PFSK-1 (cell line): ENCODE data around the gene RBCK1.

Source experiments
- FOXP2 ChIP-seq: optimal IDR thresholded peaks from 2 replicates; pipeline ENCODE3; 2011; ENCODE audit warnings: borderline replicate concordance, control low read depth, inconsistent platforms; ENCODE audit not compliant: insufficient read depth; ENCODE audit errors: extremely low read length, extremely low read depth
- POLR2AphosphoS5 ChIP-seq: IDR thresholded peaks from 2 replicates; pipeline ENCODE4 v1.6.1; 2012; ENCODE audit warnings: low read depth, mild to moderate bottlenecking, control low read depth, low read length, moderate library complexity
- REST ChIP-seq, 2 experiments: IDR thresholded peaks; 2 replicates each; pipeline versions ENCODE4 v1.6.1 to v1.8.0; 2011 to 2012; ENCODE audit warnings: low read depth in 2 of 2, low read length in 2 of 2, control low read depth in 1 of 2, inconsistent platforms in 1 of 2, mild to moderate bottlenecking in 1 of 2, moderate library complexity in 1 of 2; ENCODE audit not compliant: insufficient read depth in 1 of 2
- SIN3A ChIP-seq: IDR thresholded peaks from 2 replicates; pipeline ENCODE4 v1.6.1; 2012; ENCODE audit warnings: mild to moderate bottlenecking, low read length, moderate library complexity, borderline replicate concordance; ENCODE audit not compliant: insufficient read depth
- TAF1 ChIP-seq: IDR thresholded peaks from 2 replicates; pipeline ENCODE4 v1.6.1; 2012; ENCODE audit warnings: low read length, control low read depth, borderline replicate concordance; ENCODE audit not compliant: insufficient read depth

The RBCK1 gene

DNA sequence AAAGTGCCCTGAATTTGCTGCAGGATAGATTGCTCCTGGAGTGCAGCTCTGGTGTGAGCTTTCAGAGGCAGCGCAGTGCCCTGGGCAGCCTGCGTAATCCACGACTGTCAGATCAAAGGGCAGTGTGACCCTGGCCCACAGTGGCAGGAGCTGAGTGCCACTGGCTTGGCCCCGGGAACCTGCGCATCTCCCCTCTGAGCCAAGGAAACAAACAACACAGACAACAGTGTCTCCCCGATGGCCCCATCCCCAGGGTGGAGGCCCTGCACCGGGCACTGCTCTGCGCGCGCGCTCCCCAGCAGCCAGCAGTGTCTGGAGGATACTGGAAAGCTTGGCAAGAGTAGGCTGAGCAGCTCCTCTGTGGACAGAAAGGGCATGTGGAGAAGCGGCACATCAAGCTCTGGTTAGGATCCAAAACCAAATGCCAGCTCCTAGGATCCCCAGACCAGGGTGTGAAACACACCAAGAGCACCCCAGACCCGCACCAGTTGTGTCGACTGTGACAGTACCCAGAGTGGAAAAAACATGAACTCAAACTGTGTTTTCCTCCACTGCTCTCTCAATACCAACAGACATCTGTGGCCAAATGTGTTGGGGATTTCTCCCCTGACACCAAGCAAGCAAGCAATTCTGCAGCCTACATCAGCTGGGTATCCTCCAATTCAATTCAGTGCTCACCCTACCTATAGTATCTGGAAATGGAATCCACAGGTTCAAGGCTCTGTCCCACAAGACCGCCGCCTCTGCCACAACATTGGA, 26.7 kb downstream of the RBCK1 start:
- TF ChIP-seq REST (IDR thresholded peaks at IDR 0.05; ENCODE audit: insufficient read depth in 1 of 2, low read depth in 2 of 2, low read length in 2 of 2) (no peak), TAF1 (no peak), POLR2AphosphoS5 (no peak), SIN3A (no peak), FOXP2 (no peak)

DNA sequence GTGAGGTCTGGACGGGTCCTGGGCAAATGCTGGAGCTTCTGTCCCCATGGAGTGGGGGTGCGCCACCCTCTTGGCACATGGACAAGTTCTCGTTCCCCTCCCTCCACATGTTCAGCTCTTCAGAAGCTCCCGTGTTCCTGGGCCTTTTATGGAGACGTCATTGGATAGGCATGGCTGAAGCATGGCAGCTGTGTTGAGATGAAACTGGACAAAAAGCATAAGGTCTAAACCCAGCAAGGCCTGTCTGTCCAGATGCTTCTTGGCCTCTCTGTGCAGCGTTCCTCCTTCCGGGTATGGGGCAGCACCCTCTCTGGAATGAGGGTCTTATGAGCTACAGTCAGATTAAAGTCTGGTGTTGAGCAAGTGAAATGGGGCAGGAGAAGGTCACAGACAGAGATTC, 27.5 kb downstream of the RBCK1 start:
- TF ChIP-seq POLR2AphosphoS5 (no peak), TAF1 (no peak), SIN3A (no peak), FOXP2 (no peak), REST (IDR thresholded peaks at IDR 0.05; ENCODE audit: insufficient read depth in 1 of 2, low read depth in 2 of 2, low read length in 2 of 2) (no peak)

DNA sequence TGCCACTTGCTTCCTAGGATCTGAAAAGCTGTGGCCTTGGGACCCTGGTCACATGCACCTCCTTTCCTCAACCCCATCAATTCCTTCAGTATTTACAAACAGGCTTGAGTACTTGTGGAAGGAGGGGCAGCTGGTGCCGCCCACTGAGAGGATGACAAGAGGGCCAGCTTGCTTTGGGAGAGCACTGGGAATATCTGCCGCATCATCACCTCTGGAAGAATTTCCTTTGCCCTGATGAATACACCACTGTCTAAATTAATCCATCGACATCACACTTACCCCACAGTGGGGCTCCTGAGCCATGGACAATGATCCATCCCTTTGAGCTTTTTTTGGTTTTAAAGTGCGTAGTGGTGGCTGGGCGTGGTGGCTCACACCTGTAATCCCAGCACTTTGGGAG, 28.4 kb downstream of the RBCK1 start:
- TF ChIP-seq FOXP2 = no peak
- TF ChIP-seq REST (IDR thresholded peaks at IDR 0.05; ENCODE audit: insufficient read depth in 1 of 2, low read depth in 2 of 2, low read length in 2 of 2) = no peak
- TF ChIP-seq POLR2AphosphoS5 = no peak
- no peak for TF ChIP-seq SIN3A
- no peak for TF ChIP-seq TAF1

DNA sequence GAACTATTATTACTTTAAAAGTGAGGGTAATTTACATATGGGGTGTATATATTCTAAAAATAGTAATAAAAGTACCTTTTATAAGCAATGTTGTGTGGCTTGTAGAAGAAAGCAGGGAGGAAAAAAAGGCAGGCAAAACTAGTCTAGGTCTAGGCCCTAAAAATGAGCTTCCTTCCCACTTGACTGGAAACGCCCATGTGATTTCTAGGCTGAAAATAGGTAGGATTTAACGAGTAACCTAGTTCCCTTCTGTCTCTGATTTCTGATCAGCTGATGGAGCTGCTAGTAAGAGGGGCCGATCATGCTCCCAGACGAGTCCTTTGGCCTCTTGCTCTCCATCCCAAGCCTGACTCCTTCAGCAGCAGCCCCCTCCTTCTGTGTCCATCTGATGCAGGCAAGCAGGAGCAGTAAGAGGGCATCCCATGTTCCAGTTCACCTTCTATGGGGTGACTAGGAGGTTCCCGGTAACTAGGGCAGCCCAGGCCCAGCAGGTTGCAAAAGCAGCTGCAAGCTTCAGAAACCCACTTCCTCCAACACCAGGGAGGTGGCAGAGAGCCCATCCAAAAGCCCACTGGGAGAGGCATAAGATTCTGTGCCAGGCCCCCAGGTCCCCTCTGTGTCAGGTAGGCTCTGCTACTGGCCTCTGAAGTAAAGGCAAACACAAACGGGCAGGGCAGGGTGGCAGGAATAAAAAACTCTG, 29.8 kb downstream of the RBCK1 start:
- TF ChIP-seq REST (IDR thresholded peaks at IDR 0.05; ENCODE audit: insufficient read depth in 1 of 2, low read depth in 2 of 2, low read length in 2 of 2) (no peak), FOXP2 (no peak), TAF1 (no peak), SIN3A (no peak)
